ENCODE data around the gene VPS41. TPM values are rescaled to one million over a fixed set of nuclear protein-coding genes. Genes with fewer than 3 reads are reported as not detected.

VPS41 gene
- total and polyA plus RNA-seq, 10 of the 15 experiments (the other 5 are each of a cell fraction or from before 2014, with no cell fraction given): 15.3 to 63.2 (median 47.0) TPM

GRCh38 chr7:38813768-38814167, 95.2 kb downstream of the VPS41 start:
- no peak for FAIRE-seq
- Histone ChIP-seq H2AFZ (ENCODE audit: control insufficient read depth, low read depth, low read length) (no peak overlapping the region), H3K9ac (ENCODE audit: control insufficient read depth, insufficient read depth, low read length) (no peak overlapping the region), H3K36me3 (ENCODE audit: control insufficient read depth in 2 of 2, insufficient read depth in 2 of 2, low read length in 1 of 2) (peaks cover 0 to 2% of the 10 kb centered on the region in 2 experiments; a peak in 3 of 4 replicates), H3K27me3 (replicated peaks in 1 of 2; ENCODE audit: control insufficient read depth in 2 of 2, insufficient read depth in 2 of 2, low read length in 1 of 2) (no peaks in the 10 kb centered on the region), H3K4me1 (ENCODE audit: control insufficient read depth, insufficient read depth, low read length) (no peaks in the 10 kb centered on the region), H3K4me3 (no peak overlapping the region), H4K20me1 (ENCODE audit: control insufficient read depth, insufficient read depth) (no peaks in the 10 kb centered on the region), H3K9me3 (replicated peaks; ENCODE audit: control insufficient read depth, insufficient read depth, low read length) (no peaks in the 10 kb centered on the region), H3K27ac (ENCODE audit: control insufficient read depth, insufficient read depth) (no peak overlapping the region), H3K4me2 (ENCODE audit: control insufficient read depth, insufficient read depth) (no peak overlapping the region), H3K79me2 (ENCODE audit: control insufficient read depth, insufficient read depth, low read length) (no peaks in the 10 kb centered on the region)
- DNase-seq (ENCODE audit: low read depth, low spot score): no peak
- 96% methylated on average over 1 of the region's 1 CpG for WGBS (ENCODE audit: insufficient coverage, insufficient replicate concordance, low lambda C conversion rate, missing lambda C conversion rate)
- in situ Hi-C loops (cut with MboI): no loop called here
- ChIA-PET RAD21 (ENCODE audit: unreplicated experiment) (no interaction called here), SMC1A (ENCODE audit: uncharacterized antibody, unreplicated experiment) (interaction anchor here (1.4 to 1.5 kb wide), 2 partner anchors 11 to 17 kb away, joined by 4 read pairs; no protein-coding TSS in a partner anchor), POLR2A (no interaction called here), CTCF (interaction anchor here (0.9 to 1.5 kb wide), 3 partner anchors 14 to 36 kb away, joined by 3 to 4 read pairs (median 4); no protein-coding TSS in a partner anchor)
- TF ChIP-seq STAT3 (IDR thresholded peaks at IDR 0.05; ENCODE audit: low read depth, low read length) (no peak), FOXM1 (IDR thresholded peaks at IDR 0.05; ENCODE audit: low read depth, low read length) (no peak), MTA3 (IDR thresholded peaks at IDR 0.05; ENCODE audit: borderline replicate concordance, low read length) (no peak), RFX5 (IDR thresholded peaks at IDR 0.05; ENCODE audit: low read depth, low read length) (no peak), CHD1 (IDR thresholded peaks at IDR 0.05; ENCODE audit: low read depth, low read length) (no peak), NR2F1 (conservative IDR thresholded peaks at IDR 0.05) (no peak), SP1 (IDR thresholded peaks at IDR 0.05; ENCODE audit: low read depth, low read length) (no peak), HSF1 (IDR thresholded peaks at IDR 0.05; ENCODE audit: low read depth, low read length) (no peak), CBFB (IDR thresholded peaks at IDR 0.05; ENCODE audit: low read depth) (no peak)
- BruUV-seq (replicated peaks): TSS peak; percentile 6
- ATAC-seq: no peak
- intact Hi-C loops (cut with micrococcal nuclease; ENCODE audit: unreplicated experiment): no loop called here
